ENCODE data around the gene ERCC6.

GRCh38 chr10:49528977-49529506, 9.9 kb downstream of the ERCC6 start:
- TF ChIP-seq CTCF (IDR thresholded peaks at IDR 0.05) = no peak
- TF ChIP-seq POLR2A (IDR thresholded peaks at IDR 0.05) = no peak
- TF ChIP-seq POLR2AphosphoS5 (IDR thresholded peaks at IDR 0.05) = no peak
- TF ChIP-seq EP300 (IDR thresholded peaks at IDR 0.05; ENCODE audit: low read depth) = no peak

Data from transverse colon (tissue), 4 donors.